NB4 (cell line): ENCODE measurements around the gene MAP7D2.
A peak's percentile ranks its signal among the peaks of the same experiment; 100 is the strongest.
"Not testable (repeated sequence)": the region's sequence is repeated elsewhere in the genome, so short reads cannot be mapped to it uniquely, and the experiment has no call there.

Experiments
- DNase-seq: peaks from one replicate; pipeline ENCODE4 v3.0.0; 2010; ENCODE audit warnings: low read depth
- H3K4me3 ChIP-seq: one replicate; pipeline ENCODE4 v1.5.1; 2011; ENCODE audit warnings: mild to moderate bottlenecking, low read depth, low read length, moderate library complexity
- CTCF ChIP-seq: IDR thresholded peaks from one replicate; pipeline ENCODE4 v1.5.1; 2012; ENCODE audit warnings: low read depth, low read length
- MAX ChIP-seq: IDR thresholded peaks from 2 replicates; pipeline ENCODE4 v1.6.1; 2011; ENCODE audit warnings: low read depth, low read length
- MYC ChIP-seq: IDR thresholded peaks from 2 replicates; pipeline ENCODE4 v1.6.1; 2011; ENCODE audit warnings: low read depth, low read length
- POLR2A ChIP-seq: IDR thresholded peaks from 2 replicates; pipeline ENCODE4 v1.6.1; 2011; ENCODE audit warnings: mild to moderate bottlenecking; ENCODE audit not compliant: insufficient read length; ENCODE audit errors: extremely low read depth

The MAP7D2 gene

GRCh38 chrX:20139966-20140365 lies 23.3 kb upstream of the MAP7D2 start:
- H3K4me3 ChIP-seq, result peak overlapping the region; percentile 95

GRCh38 chrX:20135944-20136343 lies 19.2 kb upstream of the MAP7D2 start:
- DNase-seq, result no peak
- H3K4me3 ChIP-seq, result peak overlapping the region; percentile 21
- TF ChIP-seq MAX, result no peak
- TF ChIP-seq MYC, result no peak
- no peak for TF ChIP-seq POLR2A
- TF ChIP-seq CTCF, result no peak

More at GRCh38 chrX:20139966-20140365, 23.3 kb upstream of the MAP7D2 start:
- TF ChIP-seq MAX (no peak), CTCF (no peak)
- no peak for DNase-seq

- no peak overlapping the region for H3K4me3 ChIP-seq
- DNase-seq, result peak; percentile 45
- no peak for TF ChIP-seq POLR2A
These were observed 16.0 kb upstream of the MAP7D2 start for GRCh38 chrX:20132666-20133065.

GRCh38 chrX:20130357-20130756 lies 13.7 kb upstream of the MAP7D2 start:
- no peak overlapping the region for H3K4me3 ChIP-seq
- DNase-seq, result no peak
- no peak for TF ChIP-seq CTCF
- no peak for TF ChIP-seq POLR2A
- TF ChIP-seq MYC, result no peak
- no peak for TF ChIP-seq MAX

- DNase-seq, result no peak
- TF ChIP-seq POLR2A (no peak), CTCF (no peak), MYC (no peak), MAX (no peak)
- no peak overlapping the region for H3K4me3 ChIP-seq
These were observed 12.8 kb upstream of the MAP7D2 start for GRCh38 chrX:20129547-20129946.

GRCh38 chrX:20128670-20129069 lies 12.0 kb upstream of the MAP7D2 start:
- DNase-seq, result no peak

GRCh38 chrX:20127440-20127839 lies 10.7 kb upstream of the MAP7D2 start:
- not testable (repeated sequence) for H3K4me3 ChIP-seq, DNase-seq

More at GRCh38 chrX:20128670-20129069, 12.0 kb upstream of the MAP7D2 start:
- no peak overlapping the region for H3K4me3 ChIP-seq
- TF ChIP-seq MYC (no peak), CTCF (no peak), POLR2A (no peak), MAX (no peak)

GRCh38 chrX:20126833-20127232 lies 10.1 kb upstream of the MAP7D2 start:
- H3K4me3 ChIP-seq, DNase-seq: not testable (repeated sequence)
